HCT116 (cell line): ENCODE results near the gene TYRP1. TPM values are rescaled to one million over a fixed set of nuclear protein-coding genes. Genes with fewer than 3 reads are reported as not detected.

Source experiments
- ATAC-seq: fragments of 200-7000 bp; cut with Tn5 transposase; 2 replicates; pipeline ENCODE4 v1.9.1; 2020; ENCODE audit warnings: mild to moderate bottlenecking, moderate library complexity
- BruUV-seq: library from RNA; stranded (reverse); fragments of 400-500 nt; replicated peaks from 2 replicates; lab custom pipeline; 2021; lab: Mats Ljungman, UMichigan
- CTCF ChIA-PET: fragments of 300-600 bp; sonication (Branson Sonifier 250); formaldehyde crosslinking; loops from one replicate; lab custom pipeline; 2021; ENCODE audit warnings: antibody characterized with exemption; lab: Charles Lee
- POLR2A ChIA-PET: fragments of 300-600, 350-600 bp; sonication (Branson Sonifier 250); formaldehyde crosslinking; loops from one replicate; lab custom pipeline; 2021; ENCODE audit warnings: antibody characterized with exemption; lab: Charles Lee
- RAD21 ChIA-PET, 2 experiments: fragments of 300-600 bp; sonication (Branson Sonifier 250); formaldehyde crosslinking; loops; one replicate each; lab custom pipeline; 2023; ENCODE audit warnings: low total read pairs in 2 of 2; ENCODE audit not compliant: uncharacterized antibody in 2 of 2, unreplicated experiment in 2 of 2, low non-redundant PET in 1 of 2; lab: Charles Lee
- DNase-seq: peaks from one replicate; pipeline ENCODE4 v3.0.0-alpha.2; 2010; ENCODE audit warnings: low read depth, low spot score
- H2AFZ ChIP-seq: fragments of 200-600 bp; shearing (Covaris generic), sonication (generic); 2 replicates; pipeline ENCODE4 v1.6.1; 2017; ENCODE audit warnings: low read depth, mixed run types, mixed read lengths, antibody characterized with exemption, low read length; ENCODE audit not compliant: poor library complexity, severe bottlenecking
- H3K27ac ChIP-seq: 2 replicates; pipeline ENCODE4 v1.5.1; 2012; ENCODE audit warnings: low read depth, low read length
- H3K27me3 ChIP-seq: fragments of 200-600 bp; sonication (generic); 2 replicates; pipeline ENCODE4 v1.6.1; 2016; ENCODE audit warnings: mixed run types, low read length, mixed read lengths; ENCODE audit not compliant: insufficient read depth
- H3K36me3 ChIP-seq, 2 experiments: fragments of 200-500 bp in 1 of 2; fragments of 200-600 bp in 1 of 2; sonication (Bioruptor generic) in 1 of 2; sonication (generic) in 1 of 2; 2 replicates each; pipeline versions ENCODE4 v1.5.1 to v1.6.1; 2014 to 2016; ENCODE audit warnings: low read length in 2 of 2, inconsistent platforms in 1 of 2, mixed read lengths in 1 of 2, mixed run types in 1 of 2; ENCODE audit not compliant: insufficient read depth in 2 of 2, control insufficient read depth in 1 of 2
- H3K4me1 ChIP-seq, 2 experiments: fragments of 200-600 bp in 1 of 2; sonication (generic) in 1 of 2; 2 replicates each; pipeline versions ENCODE4 v1.5.1 to v1.6.1; 2012 to 2017; ENCODE audit warnings: low read length in 2 of 2, inconsistent platforms in 1 of 2, mild to moderate bottlenecking in 1 of 2, mixed read lengths in 1 of 2, mixed run types in 1 of 2, moderate library complexity in 1 of 2; ENCODE audit not compliant: insufficient read depth in 2 of 2, control insufficient read depth in 1 of 2
- H3K4me2 ChIP-seq: fragments of 200-600 bp; sonication (generic); 2 replicates; pipeline ENCODE4 v1.6.1; 2017; ENCODE audit warnings: mixed run types, low read length, mixed read lengths
- H3K4me3 ChIP-seq, 2 experiments: fragments of 200-600 bp in 1 of 2; sonication (generic) in 1 of 2; replicated peaks in 1 of 2; 2 replicates each; pipeline ENCODE4 v1.5.1; 2011 to 2016; ENCODE audit warnings: low read length in 2 of 2, control low read depth in 1 of 2, low read depth in 1 of 2, mild to moderate bottlenecking in 1 of 2, mixed read lengths in 1 of 2, mixed run types in 1 of 2
- H3K79me2 ChIP-seq: fragments of 200-600 bp; sonication (generic); 2 replicates; pipeline ENCODE4 v1.6.1; 2017; ENCODE audit warnings: mild to moderate bottlenecking, mixed run types, low read length, moderate library complexity, mixed read lengths; ENCODE audit not compliant: insufficient read depth
- H3K9ac ChIP-seq: fragments of 200-600 bp; sonication (generic); 2 replicates; pipeline ENCODE4 v1.6.1; 2016; ENCODE audit warnings: low read length, mixed read lengths
- H3K9me2 ChIP-seq: fragments of 200-600 bp; sonication (generic), shearing (Covaris generic); 2 replicates; pipeline ENCODE4 v1.6.1; 2017; ENCODE audit warnings: mixed run types, mild to moderate bottlenecking, moderate library complexity; ENCODE audit not compliant: insufficient read depth
- H3K9me3 ChIP-seq, 2 experiments: fragments of 200-500 bp in 1 of 2; fragments of 200-600 bp in 1 of 2; sonication (Bioruptor generic) in 1 of 2; sonication (generic) in 1 of 2; 2 replicates each; pipeline ENCODE4 v1.6.1; 2014 to 2017; ENCODE audit warnings: low read length in 2 of 2, mixed read lengths in 2 of 2, inconsistent platforms in 1 of 2, low read depth in 1 of 2, mild to moderate bottlenecking in 1 of 2, mixed run types in 1 of 2, moderate library complexity in 1 of 2; ENCODE audit not compliant: control insufficient read depth in 1 of 2, insufficient read depth in 1 of 2
- H4K20me1 ChIP-seq: fragments of 200-600 bp; sonication (generic), shearing (Covaris generic); 2 replicates; pipeline ENCODE4 v1.6.1; 2017; ENCODE audit warnings: mixed run types, mild to moderate bottlenecking, moderate library complexity; ENCODE audit not compliant: insufficient read depth
- CBX3 ChIP-seq: IDR thresholded peaks from 2 replicates; pipeline ENCODE4 v1.6.1; 2012; ENCODE audit warnings: low read depth
- CEBPB ChIP-seq: IDR thresholded peaks from 2 replicates; pipeline ENCODE4 v1.6.1; 2012; ENCODE audit warnings: low read depth
- EZH2phosphoT487 ChIP-seq: fragments of 200-600 bp; IDR thresholded peaks from 2 replicates; pipeline ENCODE4 v1.6.1; 2018; ENCODE audit warnings: antibody characterized with exemption, borderline replicate concordance
- FOSL1 ChIP-seq: IDR thresholded peaks from 2 replicates; pipeline ENCODE4 v1.6.1; 2012; ENCODE audit warnings: low read depth
- JUND ChIP-seq: IDR thresholded peaks from 2 replicates; pipeline ENCODE4 v1.6.1; 2012
- POLR2A ChIP-seq: IDR thresholded peaks from 2 replicates; pipeline ENCODE4 v1.7.0; 2011; ENCODE audit warnings: borderline replicate concordance; ENCODE audit not compliant: insufficient read depth, insufficient read length; ENCODE audit errors: extremely low read depth
- POLR2AphosphoS5 ChIP-seq: IDR thresholded peaks from 2 replicates; pipeline ENCODE4 v1.6.1; 2011; ENCODE audit warnings: mild to moderate bottlenecking, low read depth, low read length, moderate library complexity
- REST ChIP-seq: IDR thresholded peaks from 2 replicates; pipeline ENCODE4 v1.6.1; 2012; ENCODE audit warnings: low read depth
- TCF7L2 ChIP-seq: IDR thresholded peaks from 2 replicates; pipeline ENCODE4 v1.7.0; 2011; ENCODE audit warnings: borderline replicate concordance, inconsistent platforms; ENCODE audit not compliant: insufficient read depth, insufficient read length; ENCODE audit errors: extremely low read depth
- ZNF274 ChIP-seq: fragments of 200-500 bp; sonication (Bioruptor generic); IDR thresholded peaks from 2 replicates; pipeline ENCODE4 v1.6.1; 2014; ENCODE audit warnings: mild to moderate bottlenecking, low read depth, low read length, inconsistent platforms
- intact Hi-C: fragments of 100-400 bp; cut with micrococcal nuclease; formaldehyde crosslinking; loops from 2 replicates; pipeline ENCODE4 v1.10.0; 2022
- total RNA-seq: library from RNA; stranded (reverse); gene quantifications from one replicate; pipeline ENCODE4 v1.2.1, GENCODE V29; 2021; ENCODE audit not compliant: unreplicated experiment
- TF ChIP-seq, protein P1 (sequence below): IDR thresholded peaks from 2 replicates; pipeline ENCODE4 v1.6.1; 2012

TYRP1 gene
- total RNA-seq, 1 experiment from 2014 or later, result not detected

DNA sequence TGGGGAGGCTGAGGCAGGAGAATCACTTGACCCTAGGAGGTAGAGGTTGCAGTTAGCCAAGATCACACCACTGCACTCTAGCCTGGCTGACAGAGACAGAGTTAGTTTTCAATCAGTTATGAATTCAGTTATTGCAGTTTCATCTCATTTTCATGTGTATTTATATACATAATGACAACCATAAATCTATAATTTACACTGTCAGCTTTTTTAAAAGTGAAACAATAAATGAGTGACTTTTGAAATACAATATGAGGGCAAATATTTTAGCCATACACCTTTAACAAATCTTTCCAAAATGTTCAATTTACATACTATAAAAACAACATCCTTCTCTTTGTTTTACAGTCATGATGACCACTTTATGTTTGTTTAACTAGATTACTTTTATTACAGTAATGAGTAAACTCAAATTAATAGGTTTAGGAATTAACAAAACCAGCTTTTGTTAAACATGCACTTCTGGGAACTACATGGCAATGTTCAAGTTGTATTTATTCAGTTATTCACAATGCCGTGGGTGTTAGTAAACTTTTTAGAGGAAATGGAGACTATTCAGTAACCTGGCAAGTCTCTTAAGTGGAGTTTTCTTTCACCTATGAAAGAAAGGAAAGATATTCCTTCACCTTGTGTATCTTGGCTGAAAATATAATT lies 12.7 kb downstream of the TYRP1 start:
- no peaks in the 10 kb centered on the region for H3K79me2 ChIP-seq
- H3K9me3 ChIP-seq, result no peaks in the 10 kb centered on the region
- POLR2A ChIA-PET, result no interaction called here
- no peak overlapping the region for H3K27ac ChIP-seq
- H3K9me2 ChIP-seq, result no peaks in the 10 kb centered on the region
- H3K36me3 ChIP-seq, result no peaks in the 10 kb centered on the region
- CTCF ChIA-PET, result interaction anchor here (0.9 to 1.3 kb wide), 2 partner anchors 13 to 385 kb away, joined by 3 read pairs; no protein-coding TSS in a partner anchor
- intact Hi-C loops, result no loop called here
- H3K4me2 ChIP-seq, result no peak overlapping the region
- ATAC-seq (no peak), DNase-seq (no peak)
- no TSS peak for BruUV-seq
- H2AFZ ChIP-seq, result no peak overlapping the region
- no peaks in the 10 kb centered on the region for H4K20me1 ChIP-seq
- peaks cover 6 to 10% of the 10 kb centered on the region in 2 experiments; a peak in 3 of 4 replicates for H3K4me1 ChIP-seq
- no peak overlapping the region for H3K9ac ChIP-seq
- no peaks in the 10 kb centered on the region for H3K27me3 ChIP-seq
- no peak overlapping the region for H3K4me3 ChIP-seq
- TF ChIP-seq, protein P1, sequence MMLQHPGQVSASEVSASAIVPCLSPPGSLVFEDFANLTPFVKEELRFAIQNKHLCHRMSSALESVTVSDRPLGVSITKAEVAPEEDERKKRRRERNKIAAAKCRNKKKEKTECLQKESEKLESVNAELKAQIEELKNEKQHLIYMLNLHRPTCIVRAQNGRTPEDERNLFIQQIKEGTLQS, result no peak
- no peak for TF ChIP-seq POLR2AphosphoS5
- no peak for TF ChIP-seq TCF7L2
- TF ChIP-seq FOSL1, result no peak
- no peak for TF ChIP-seq CBX3
- TF ChIP-seq JUND, result no peak
- no peak for TF ChIP-seq ZNF274
- no peak for TF ChIP-seq CEBPB
- TF ChIP-seq EZH2phosphoT487, result no peak
- no peak for TF ChIP-seq REST
- TF ChIP-seq POLR2A, result no peak
- RAD21 ChIA-PET, result no interaction called here
